Endothelial cell of umbilical vein (primary cell): ENCODE results near the gene DNAI2.

Experiments
- CTCF ChIP-seq, 2 donors: IDR thresholded peaks; 1 replicate in 1 of 2; 2 replicates in 1 of 2; pipeline ENCODE4 v1.5.1; 2011; ENCODE audit warnings: low read length in 2 of 2, mild to moderate bottlenecking in 2 of 2, moderate library complexity in 2 of 2, control low read depth in 1 of 2, inconsistent platforms in 1 of 2, low read depth in 1 of 2; ENCODE audit not compliant: insufficient read depth in 1 of 2; ENCODE audit errors: extremely low read depth in 1 of 2
- EZH2 ChIP-seq: IDR thresholded peaks from 2 replicates; pipeline ENCODE4 v1.6.1; 2012; ENCODE audit warnings: borderline replicate concordance, low read depth, mild to moderate bottlenecking, moderate library complexity, low read length, inconsistent platforms; ENCODE audit not compliant: severe bottlenecking
- FOS ChIP-seq: IDR thresholded peaks from 2 replicates; pipeline ENCODE4 v1.6.1; 2011; ENCODE audit warnings: mild to moderate bottlenecking, low read length, moderate library complexity, borderline replicate concordance; ENCODE audit not compliant: insufficient read depth
- POLR2AphosphoS5 ChIP-seq: IDR thresholded peaks from 2 replicates; pipeline ENCODE4 v1.6.1; 2012; ENCODE audit warnings: low read depth, mild to moderate bottlenecking, control low read depth, low read length, moderate library complexity; ENCODE audit not compliant: insufficient read depth

GRCh38 chr17:74228306-74228978 is 45.6 kb upstream of the DNAI2 start:
- TF ChIP-seq POLR2AphosphoS5: no peak
- TF ChIP-seq EZH2: no peak
- TF ChIP-seq FOS: no peak
- no peak for TF ChIP-seq CTCF (IDR thresholded peaks at IDR 0.05; ENCODE audit: extremely low read depth in 1 of 2, insufficient read depth in 1 of 2, low read depth in 1 of 2, low read length in 2 of 2)
